TTC549 (cell line): Measurements from ENCODE around the gene NLGN1.

Experiments used
- FAIRE-seq: peaks from 2 replicates; lab custom pipeline; 2012; peaks lifted over from hg19 to GRCh38; lab: Jason Lieb, UNC

The NLGN1 gene

GRCh38 chr3:173913974-173914421, 516.5 kb downstream of the NLGN1 start:
- FAIRE-seq: no peak

- FAIRE-seq: no peak
These were observed 519.3 kb downstream of the NLGN1 start for GRCh38 chr3:173916799-173917198.

- no peak for FAIRE-seq
These were observed 522.8 kb downstream of the NLGN1 start for GRCh38 chr3:173920386-173920785.

- no peak for FAIRE-seq
These were observed 524.2 kb downstream of the NLGN1 start for GRCh38 chr3:173921732-173922131.

- no peak for FAIRE-seq
These were observed 525.7 kb downstream of the NLGN1 start for GRCh38 chr3:173923204-173923603.

- no peak for FAIRE-seq
These were observed 532.7 kb downstream of the NLGN1 start for GRCh38 chr3:173930251-173930650.

GRCh38 chr3:173932624-173933023, 535.1 kb downstream of the NLGN1 start:
- FAIRE-seq: no peak

GRCh38 chr3:173933113-173933512, 535.6 kb downstream of the NLGN1 start:
- FAIRE-seq: no peak

- FAIRE-seq: no peak
These were observed 538.8 kb downstream of the NLGN1 start for GRCh38 chr3:173936316-173936715.

- no peak for FAIRE-seq
These were observed 540.6 kb downstream of the NLGN1 start for GRCh38 chr3:173938159-173938558.

GRCh38 chr3:173938616-173939015, 541.1 kb downstream of the NLGN1 start:
- no peak for FAIRE-seq

- no peak for FAIRE-seq
These were observed 541.8 kb downstream of the NLGN1 start for GRCh38 chr3:173939331-173939730.

- FAIRE-seq: no peak
These were observed 545.7 kb downstream of the NLGN1 start for GRCh38 chr3:173943264-173943663.

- no peak for FAIRE-seq
These were observed 547.6 kb downstream of the NLGN1 start for GRCh38 chr3:173945170-173945569.

GRCh38 chr3:173945806-173946205, 548.3 kb downstream of the NLGN1 start:
- no peak for FAIRE-seq

- FAIRE-seq: no peak
These were observed 557.1 kb downstream of the NLGN1 start for GRCh38 chr3:173954647-173955046.

- no peak for FAIRE-seq
These were observed 560.1 kb downstream of the NLGN1 start for GRCh38 chr3:173957646-173958045.

GRCh38 chr3:173958805-173959204, 561.3 kb downstream of the NLGN1 start:
- no peak for FAIRE-seq

GRCh38 chr3:173970281-173970680, 572.7 kb downstream of the NLGN1 start:
- no peak for FAIRE-seq

GRCh38 chr3:173976281-173976680, 578.7 kb downstream of the NLGN1 start:
- FAIRE-seq: no peak

GRCh38 chr3:173977747-173978146, 580.2 kb downstream of the NLGN1 start:
- no peak for FAIRE-seq

- FAIRE-seq: no peak
These were observed 585.8 kb downstream of the NLGN1 start for GRCh38 chr3:173983343-173983742.

- no peak for FAIRE-seq
These were observed 589.4 kb downstream of the NLGN1 start for GRCh38 chr3:173986861-173987410.

- FAIRE-seq: no peak
These were observed 591.4 kb downstream of the NLGN1 start for GRCh38 chr3:173988909-173989308.

GRCh38 chr3:173992416-173992815, 594.9 kb downstream of the NLGN1 start:
- FAIRE-seq: no peak
